ENCODE measurements around the gene CYP19A1.

GRCh38 chr15:51382787-51383186, 44.4 kb upstream of the CYP19A1 start:
- TF ChIP-seq CTCF (IDR thresholded peaks at IDR 0.05 in 2 of 3, conservative IDR thresholded peaks at IDR 0.05 in 1 of 3; ENCODE audit: control insufficient read depth in 2 of 3, extremely low read depth in 1 of 3, insufficient read depth in 1 of 3, low read depth in 3 of 3, low read length in 3 of 3) (peak; percentile 38 to 64 (median 63)), SP1 (IDR thresholded peaks at IDR 0.05; ENCODE audit: low read depth, low read length) (no peak), RAD21 (IDR thresholded peaks at IDR 0.05; ENCODE audit: insufficient read depth, low read depth, low read length) (peak; percentile 37)
